GM18519 (cell line): ENCODE data around the gene GFPT2.

ENCODE experiments used
- ATAC-seq: cut with Tn5 transposase; IDR thresholded peaks from one replicate; pipeline ENCODE4 v1.9.1; 2021; ENCODE audit warnings: mild to moderate bottlenecking, moderate library complexity; ENCODE audit not compliant: unreplicated experiment, low FRiP score

GFPT2 gene

GRCh38 chr5:180353980-180354452 lies 880 bp upstream of the GFPT2 start:
- no peak for ATAC-seq

DNA sequence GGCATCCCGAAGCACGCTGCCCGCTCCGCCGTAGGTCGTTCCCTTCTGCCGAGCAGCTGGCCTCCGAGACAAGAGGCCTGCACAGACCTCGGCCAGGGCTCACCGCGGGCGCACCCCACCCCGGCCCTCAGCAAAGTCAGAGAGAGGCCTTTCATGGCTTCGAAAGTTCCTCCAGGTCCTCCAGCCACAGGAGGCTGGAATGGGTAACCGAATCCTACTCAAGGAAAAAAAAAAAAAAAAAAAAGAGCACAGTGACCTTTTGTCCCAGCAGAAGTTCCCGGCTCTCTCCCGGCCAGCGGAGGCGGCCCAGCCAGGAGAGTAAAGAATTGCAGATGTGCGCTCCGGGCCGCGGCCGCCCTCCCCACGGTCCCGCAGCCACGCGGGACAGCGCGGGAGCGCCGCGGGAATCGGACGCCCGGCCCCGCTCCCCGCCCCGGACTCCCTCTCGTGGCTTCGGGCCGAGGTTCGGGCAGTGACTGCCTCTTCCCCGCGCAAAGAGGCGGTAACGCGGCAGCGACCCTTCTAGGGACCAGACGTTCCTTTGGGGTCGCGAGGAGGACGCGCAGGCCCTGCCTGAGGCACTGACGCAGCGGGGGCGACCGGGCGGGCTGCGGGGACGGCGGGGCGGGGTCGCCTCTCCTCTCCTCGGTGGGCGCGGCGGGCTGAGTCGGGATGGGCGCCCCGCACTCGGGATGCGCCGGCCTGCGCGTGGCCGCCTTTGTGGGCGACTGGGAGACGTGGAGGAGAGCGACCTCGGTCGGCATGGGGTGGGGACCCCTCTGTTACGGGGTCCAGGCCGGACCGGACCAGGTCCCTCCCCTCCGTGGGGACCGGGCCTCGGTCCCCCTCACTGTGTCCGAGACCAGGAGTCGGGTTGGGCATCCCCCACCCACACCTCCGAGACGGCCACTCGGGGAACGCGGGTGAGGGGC lies 754 bp downstream of the GFPT2 start:
- no peak for ATAC-seq

DNA sequence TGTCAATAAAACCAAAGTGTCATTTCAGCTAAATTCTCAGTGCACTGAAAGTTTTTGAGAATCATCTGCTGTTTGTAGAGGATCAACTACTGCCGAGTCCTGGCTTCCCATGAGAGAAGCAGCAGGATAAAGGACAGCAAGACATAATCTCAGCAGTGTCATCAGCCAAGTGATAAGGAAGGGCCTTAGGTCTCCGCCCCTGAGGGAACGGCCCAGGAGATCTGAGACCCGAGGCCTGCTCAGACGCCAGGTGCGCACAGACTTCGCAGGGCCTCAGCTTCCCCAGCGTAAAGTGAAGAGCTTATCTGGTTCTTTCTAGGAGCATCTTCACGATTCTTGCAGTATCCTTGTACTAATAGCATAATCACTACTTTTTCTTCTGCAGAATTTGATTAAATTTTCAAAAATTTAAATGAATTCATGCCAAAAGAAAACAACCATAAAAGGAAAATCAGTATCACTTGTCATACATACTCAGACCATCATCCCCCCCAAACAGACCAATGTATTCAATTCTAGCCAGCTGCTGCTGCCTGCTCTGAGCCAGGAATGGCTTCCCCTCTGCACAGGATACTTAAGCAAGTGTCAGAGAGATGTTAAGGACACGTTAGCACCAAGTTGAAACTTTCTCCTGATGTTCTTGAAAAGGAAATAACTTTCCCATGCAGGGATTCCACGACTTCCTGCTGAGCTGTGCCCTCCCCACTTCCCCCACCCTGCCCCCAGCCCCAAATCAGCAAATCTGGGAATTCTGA lies 2.2 kb downstream of the GFPT2 start:
- no peak for ATAC-seq

DNA sequence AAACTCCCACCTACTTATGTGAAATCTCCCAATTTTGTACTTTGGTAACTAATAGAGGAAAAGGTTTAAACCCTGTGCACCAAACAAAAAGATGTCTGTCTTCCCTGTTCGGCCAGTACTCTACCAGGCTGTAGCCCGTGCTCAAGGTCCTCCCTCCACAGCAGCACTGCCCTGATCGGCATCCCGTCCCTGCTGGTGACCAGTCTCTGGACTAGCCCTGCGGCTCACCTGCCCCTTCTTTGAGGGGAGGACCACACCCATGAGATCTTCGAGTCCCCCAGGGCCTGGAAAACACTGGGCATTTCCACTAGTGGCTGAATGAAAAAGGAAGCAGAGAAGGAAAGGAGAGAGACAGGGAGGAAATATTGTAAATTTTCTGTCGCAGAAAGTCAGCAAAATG lies 2.8 kb downstream of the GFPT2 start:
- no peak for ATAC-seq

- no peak for ATAC-seq
These were observed 3.7 kb downstream of the GFPT2 start for GRCh38 chr5:180349391-180349790.

- no peak for ATAC-seq
These were observed 4.8 kb downstream of the GFPT2 start for GRCh38 chr5:180348336-180348735.

- no peak for ATAC-seq
These were observed 5.4 kb downstream of the GFPT2 start for GRCh38 chr5:180347702-180348101.

DNA sequence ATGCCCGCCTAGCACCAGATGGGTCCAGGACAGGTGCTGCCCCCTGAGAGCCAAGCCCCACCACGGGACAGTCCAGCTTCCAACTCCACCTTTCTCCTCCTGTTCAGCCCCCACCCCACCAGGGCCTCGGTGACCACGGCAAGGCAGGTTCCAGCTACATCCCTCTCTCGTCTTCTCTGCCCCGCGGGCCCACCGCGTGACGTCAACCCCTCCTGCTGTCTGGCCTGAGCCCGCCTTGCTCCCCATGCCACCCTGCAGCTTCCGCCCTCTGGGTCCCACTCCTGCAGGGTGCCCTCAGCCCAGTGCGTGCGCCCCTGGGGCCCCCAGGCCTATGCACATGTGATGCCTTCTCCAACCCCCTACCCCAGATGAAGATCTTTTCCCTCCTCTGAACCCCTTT lies 6.8 kb downstream of the GFPT2 start:
- ATAC-seq: no peak

- no peak for ATAC-seq
These were observed 7.4 kb downstream of the GFPT2 start for GRCh38 chr5:180345781-180346180.

DNA sequence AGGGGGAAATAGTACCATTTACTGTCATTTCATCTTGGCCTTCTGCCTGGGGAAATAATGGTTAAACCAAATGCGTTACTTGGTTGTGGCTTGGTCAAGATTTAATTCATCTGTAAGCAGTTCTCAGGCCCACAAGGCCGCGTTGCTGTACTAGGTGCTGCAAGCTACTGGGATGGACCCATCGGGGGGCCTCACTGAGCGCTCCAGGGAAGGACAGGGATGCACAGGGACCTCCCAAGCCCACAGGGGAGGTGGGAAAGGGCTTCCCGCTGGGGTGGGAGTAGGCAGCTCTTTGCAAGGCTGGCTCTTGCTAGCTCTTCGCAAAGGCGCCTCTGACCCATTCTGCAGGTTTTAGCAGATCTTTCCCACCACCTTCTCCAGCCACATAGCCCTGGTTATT lies 8.0 kb downstream of the GFPT2 start:
- no peak for ATAC-seq

DNA sequence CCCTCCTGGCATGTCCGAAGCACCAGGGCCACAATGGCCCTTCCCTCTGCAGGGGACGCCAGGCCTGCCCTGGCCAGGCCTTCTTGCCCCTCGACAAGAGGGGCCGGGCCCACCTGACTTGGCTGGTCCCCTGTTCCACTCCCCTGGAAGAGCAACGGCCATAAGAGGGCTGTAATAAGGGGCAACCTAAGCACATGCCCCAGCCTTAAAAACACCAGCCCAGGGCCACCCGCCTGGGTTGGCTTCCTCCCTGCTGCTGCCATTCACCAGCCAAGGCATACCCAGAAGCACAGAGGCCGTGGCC lies 8.5 kb downstream of the GFPT2 start:
- no peak for ATAC-seq

DNA sequence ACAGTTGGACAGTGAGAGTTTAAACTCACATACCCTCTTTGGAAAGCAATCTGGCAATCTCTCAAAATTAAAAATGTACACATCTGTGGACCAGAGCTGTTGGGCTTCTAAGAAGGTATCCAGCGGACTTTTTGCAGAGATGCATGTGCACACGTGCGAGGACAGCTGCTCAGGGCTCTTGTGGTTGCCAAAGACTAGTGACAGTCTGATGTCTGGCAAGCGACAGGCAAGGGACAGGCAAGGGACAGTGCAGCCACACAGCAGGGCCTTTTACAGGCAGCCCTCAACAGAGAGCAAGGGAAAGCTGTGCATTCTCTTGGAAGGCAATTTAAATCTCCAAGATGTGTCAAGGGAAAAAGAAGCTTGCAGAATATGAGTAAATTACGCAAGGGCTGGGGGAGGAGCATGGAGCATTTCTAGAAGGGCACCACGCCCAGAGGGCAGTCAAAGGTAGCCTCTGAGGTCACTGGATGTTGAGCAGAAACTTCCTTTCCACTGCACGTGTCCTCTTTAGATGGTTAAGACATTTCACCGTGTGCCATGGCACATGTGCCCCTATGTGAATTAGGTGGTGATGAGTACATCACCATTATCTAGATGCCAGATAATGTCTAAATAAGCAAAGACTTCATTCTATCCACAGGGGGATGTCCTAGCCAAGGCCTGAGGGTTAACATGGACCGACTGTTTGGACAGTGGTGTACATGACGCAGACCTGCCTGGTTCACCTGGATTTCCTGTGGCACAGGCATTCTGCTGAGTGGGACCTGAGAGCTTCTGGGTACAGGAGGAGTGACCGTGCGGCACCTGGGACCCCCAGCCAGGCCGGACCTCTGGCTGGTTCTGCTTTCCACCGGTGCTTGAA lies 9.1 kb downstream of the GFPT2 start:
- no peak for ATAC-seq

- ATAC-seq: no peak
These were observed 9.9 kb downstream of the GFPT2 start for GRCh38 chr5:180343110-180343830.

DNA sequence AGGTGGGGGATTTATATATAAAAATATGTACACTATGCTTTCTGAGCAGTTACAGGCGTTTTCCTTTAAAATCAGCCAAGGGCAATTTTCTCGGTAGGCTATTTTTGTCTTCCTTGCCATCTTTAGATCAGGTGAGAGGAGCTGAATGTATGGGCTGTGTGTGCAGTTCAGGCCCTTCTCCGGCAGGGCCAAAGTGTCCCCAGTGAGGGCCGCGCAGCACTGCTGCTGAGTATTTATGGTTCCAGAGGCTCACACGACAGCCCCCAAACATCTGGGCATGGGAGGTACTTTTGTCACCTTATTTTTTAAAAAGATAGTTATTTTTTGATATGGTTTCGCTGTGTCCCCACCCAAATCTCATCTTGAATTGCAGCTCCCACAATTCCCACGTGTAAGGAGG lies 11.5 kb downstream of the GFPT2 start:
- ATAC-seq: no peak

- no peak for ATAC-seq
These were observed 12.3 kb downstream of the GFPT2 start for GRCh38 chr5:180340856-180341255.

DNA sequence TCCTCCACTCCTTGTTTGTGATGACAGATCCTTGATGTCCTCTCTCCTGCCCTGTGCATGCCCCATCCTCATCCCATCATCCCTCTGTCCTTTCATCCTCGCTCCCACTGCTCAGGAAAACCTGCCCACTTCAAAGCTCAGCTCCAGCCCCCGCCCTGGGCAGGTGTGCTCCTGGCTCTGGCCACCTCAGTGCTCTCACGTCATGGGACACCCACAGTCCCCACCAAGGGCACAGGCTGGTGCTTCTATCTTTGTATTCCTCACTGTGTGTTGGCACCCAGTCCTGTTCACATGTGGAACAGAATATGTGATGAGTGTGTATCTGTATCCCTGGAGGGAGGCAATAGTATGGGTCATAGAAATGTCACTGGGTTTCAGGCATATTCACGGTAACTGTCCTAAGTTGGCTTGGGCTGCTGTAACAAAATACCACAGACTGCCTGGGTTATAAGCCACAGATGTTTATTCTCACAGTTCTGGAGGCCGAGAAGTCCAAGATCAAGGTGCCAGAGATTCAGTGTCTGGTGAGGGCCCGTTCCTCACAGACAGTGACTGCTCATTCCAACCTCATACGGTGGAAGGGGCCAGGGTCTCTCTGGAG lies 13.5 kb downstream of the GFPT2 start:
- ATAC-seq: no peak

DNA sequence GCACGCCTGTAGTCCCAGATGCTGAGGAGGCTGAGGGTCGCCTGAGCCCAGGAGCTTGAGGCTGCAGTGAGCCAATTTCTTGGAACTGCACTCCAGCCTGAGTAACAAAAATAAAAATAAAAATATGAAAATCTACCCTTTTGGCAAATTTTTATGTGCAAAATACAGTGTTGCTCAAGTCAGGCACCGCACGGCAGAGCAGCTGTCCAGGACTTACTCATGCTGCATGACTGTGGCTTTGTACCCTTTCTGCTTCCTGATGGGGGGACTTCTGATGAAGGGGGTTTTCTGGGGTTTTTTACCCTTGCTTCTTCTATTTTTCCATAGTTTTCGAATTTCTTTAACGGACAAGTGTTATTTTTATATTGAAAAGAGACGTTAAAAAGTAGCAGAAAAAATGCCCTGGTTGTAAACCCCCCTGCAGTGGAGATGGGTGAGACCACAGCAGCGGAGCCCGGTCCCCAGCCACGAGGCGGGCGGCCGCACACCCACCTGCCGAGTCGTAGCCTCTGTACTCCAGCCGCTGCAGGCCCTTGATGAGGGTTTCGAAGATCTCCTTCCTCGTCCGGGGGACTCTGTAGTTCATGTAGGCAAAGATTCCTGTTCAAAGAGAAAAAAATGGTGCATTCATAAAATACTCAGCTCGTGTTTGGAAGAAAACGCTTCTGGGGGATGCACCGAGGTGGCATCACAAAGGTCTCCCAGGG lies 15.0 kb downstream of the GFPT2 start:
- ATAC-seq: no peak

DNA sequence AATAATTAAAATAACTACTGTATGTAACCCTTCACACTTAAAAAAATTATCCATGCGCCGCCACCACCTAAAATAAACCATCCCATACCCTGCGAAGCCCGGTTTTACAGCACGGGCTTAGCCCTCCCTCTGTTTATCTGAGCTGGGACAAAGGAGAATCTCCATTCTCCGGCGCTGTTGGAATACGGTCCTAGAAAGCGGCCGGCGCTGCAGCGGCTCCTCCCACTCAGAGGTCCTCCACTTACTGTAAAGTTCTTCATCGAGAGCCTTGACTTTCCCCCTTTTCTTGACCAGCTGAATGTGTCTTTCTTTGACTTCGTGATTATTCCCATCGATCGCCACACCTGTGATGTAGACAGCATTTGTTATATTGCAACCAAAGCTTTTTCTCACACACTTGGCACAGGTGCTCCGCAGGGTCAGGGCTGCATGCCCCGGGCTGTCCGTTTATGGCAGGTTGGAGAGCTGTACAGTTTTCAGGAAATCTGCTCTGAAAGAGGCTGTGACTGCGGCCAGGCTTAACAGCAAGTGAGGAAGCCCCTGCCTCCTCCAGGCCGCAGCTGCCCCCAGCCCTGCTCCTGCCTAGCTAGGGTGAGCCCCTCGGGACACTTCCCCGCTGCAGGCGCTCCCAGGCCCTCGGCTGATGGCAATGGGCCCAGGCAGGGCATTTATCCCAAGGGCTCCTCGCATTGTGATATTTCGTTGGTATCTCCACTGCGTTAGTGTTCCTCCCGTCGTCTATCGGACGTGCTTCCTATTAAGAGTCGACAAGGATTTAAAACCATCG lies 16.7 kb downstream of the GFPT2 start:
- no peak for ATAC-seq
